HCT116 (cell line): ENCODE data around the gene SEMA4B. TPM values are rescaled to one million over a fixed set of nuclear protein-coding genes. Genes with fewer than 3 reads are reported as not detected.

Experiments
- ATAC-seq: fragments of 200-7000 bp; cut with Tn5 transposase; 2 replicates; pipeline ENCODE4 v1.9.1; 2020; ENCODE audit warnings: mild to moderate bottlenecking, moderate library complexity
- BruUV-seq: library from RNA; stranded (reverse); fragments of 400-500 nt; replicated peaks from 2 replicates; lab custom pipeline; 2021; lab: Mats Ljungman, UMichigan
- CTCF ChIA-PET: fragments of 300-600 bp; sonication (Branson Sonifier 250); formaldehyde crosslinking; loops from one replicate; lab custom pipeline; 2021; ENCODE audit warnings: antibody characterized with exemption; lab: Charles Lee
- POLR2A ChIA-PET: fragments of 300-600, 350-600 bp; sonication (Branson Sonifier 250); formaldehyde crosslinking; loops from one replicate; lab custom pipeline; 2021; ENCODE audit warnings: antibody characterized with exemption; lab: Charles Lee
- RAD21 ChIA-PET, 2 experiments: fragments of 300-600 bp; sonication (Branson Sonifier 250); formaldehyde crosslinking; loops; one replicate each; lab custom pipeline; 2023; ENCODE audit warnings: low total read pairs in 2 of 2; ENCODE audit not compliant: uncharacterized antibody in 2 of 2, unreplicated experiment in 2 of 2, low non-redundant PET in 1 of 2; lab: Charles Lee
- DNase-seq: peaks from one replicate; pipeline ENCODE4 v3.0.0-alpha.2; 2010; ENCODE audit warnings: low read depth, low spot score
- H2AFZ ChIP-seq: fragments of 200-600 bp; shearing (Covaris generic), sonication (generic); 2 replicates; pipeline ENCODE4 v1.6.1; 2017; ENCODE audit warnings: low read depth, mixed run types, mixed read lengths, antibody characterized with exemption, low read length; ENCODE audit not compliant: poor library complexity, severe bottlenecking
- H3K27ac ChIP-seq: 2 replicates; pipeline ENCODE4 v1.5.1; 2012; ENCODE audit warnings: low read depth, low read length
- H3K27me3 ChIP-seq: fragments of 200-600 bp; sonication (generic); 2 replicates; pipeline ENCODE4 v1.6.1; 2016; ENCODE audit warnings: mixed run types, low read length, mixed read lengths; ENCODE audit not compliant: insufficient read depth
- H3K36me3 ChIP-seq, 2 experiments: fragments of 200-500 bp in 1 of 2; fragments of 200-600 bp in 1 of 2; sonication (Bioruptor generic) in 1 of 2; sonication (generic) in 1 of 2; 2 replicates each; pipeline versions ENCODE4 v1.5.1 to v1.6.1; 2014 to 2016; ENCODE audit warnings: low read length in 2 of 2, inconsistent platforms in 1 of 2, mixed read lengths in 1 of 2, mixed run types in 1 of 2; ENCODE audit not compliant: insufficient read depth in 2 of 2, control insufficient read depth in 1 of 2
- H3K4me1 ChIP-seq, 2 experiments: fragments of 200-600 bp in 1 of 2; sonication (generic) in 1 of 2; 2 replicates each; pipeline versions ENCODE4 v1.5.1 to v1.6.1; 2012 to 2017; ENCODE audit warnings: low read length in 2 of 2, inconsistent platforms in 1 of 2, mild to moderate bottlenecking in 1 of 2, mixed read lengths in 1 of 2, mixed run types in 1 of 2, moderate library complexity in 1 of 2; ENCODE audit not compliant: insufficient read depth in 2 of 2, control insufficient read depth in 1 of 2
- H3K4me2 ChIP-seq: fragments of 200-600 bp; sonication (generic); 2 replicates; pipeline ENCODE4 v1.6.1; 2017; ENCODE audit warnings: mixed run types, low read length, mixed read lengths
- H3K4me3 ChIP-seq, 2 experiments: fragments of 200-600 bp in 1 of 2; sonication (generic) in 1 of 2; replicated peaks in 1 of 2; 2 replicates each; pipeline ENCODE4 v1.5.1; 2011 to 2016; ENCODE audit warnings: low read length in 2 of 2, control low read depth in 1 of 2, low read depth in 1 of 2, mild to moderate bottlenecking in 1 of 2, mixed read lengths in 1 of 2, mixed run types in 1 of 2
- H3K79me2 ChIP-seq: fragments of 200-600 bp; sonication (generic); 2 replicates; pipeline ENCODE4 v1.6.1; 2017; ENCODE audit warnings: mild to moderate bottlenecking, mixed run types, low read length, moderate library complexity, mixed read lengths; ENCODE audit not compliant: insufficient read depth
- H3K9ac ChIP-seq: fragments of 200-600 bp; sonication (generic); 2 replicates; pipeline ENCODE4 v1.6.1; 2016; ENCODE audit warnings: low read length, mixed read lengths
- H3K9me2 ChIP-seq: fragments of 200-600 bp; sonication (generic), shearing (Covaris generic); 2 replicates; pipeline ENCODE4 v1.6.1; 2017; ENCODE audit warnings: mixed run types, mild to moderate bottlenecking, moderate library complexity; ENCODE audit not compliant: insufficient read depth
- H3K9me3 ChIP-seq, 2 experiments: fragments of 200-500 bp in 1 of 2; fragments of 200-600 bp in 1 of 2; sonication (Bioruptor generic) in 1 of 2; sonication (generic) in 1 of 2; 2 replicates each; pipeline ENCODE4 v1.6.1; 2014 to 2017; ENCODE audit warnings: low read length in 2 of 2, mixed read lengths in 2 of 2, inconsistent platforms in 1 of 2, low read depth in 1 of 2, mild to moderate bottlenecking in 1 of 2, mixed run types in 1 of 2, moderate library complexity in 1 of 2; ENCODE audit not compliant: control insufficient read depth in 1 of 2, insufficient read depth in 1 of 2
- H4K20me1 ChIP-seq: fragments of 200-600 bp; sonication (generic), shearing (Covaris generic); 2 replicates; pipeline ENCODE4 v1.6.1; 2017; ENCODE audit warnings: mixed run types, mild to moderate bottlenecking, moderate library complexity; ENCODE audit not compliant: insufficient read depth
- POLR2AphosphoS5 ChIP-seq: IDR thresholded peaks from 2 replicates; pipeline ENCODE4 v1.6.1; 2011; ENCODE audit warnings: mild to moderate bottlenecking, low read depth, low read length, moderate library complexity
- SIN3A ChIP-seq: IDR thresholded peaks from 2 replicates; pipeline ENCODE4 v1.6.1; 2012; ENCODE audit warnings: low read depth
- TCF7L2 ChIP-seq: IDR thresholded peaks from 2 replicates; pipeline ENCODE4 v1.7.0; 2011; ENCODE audit warnings: borderline replicate concordance, inconsistent platforms; ENCODE audit not compliant: insufficient read depth, insufficient read length; ENCODE audit errors: extremely low read depth
- YY1 ChIP-seq: IDR thresholded peaks from 2 replicates; pipeline ENCODE4 v1.6.1; 2011; ENCODE audit warnings: low read length, low read depth, moderate library complexity, mild to moderate bottlenecking; ENCODE audit not compliant: insufficient replicate concordance; ENCODE audit errors: extremely low read depth
- ZNF274 ChIP-seq: fragments of 200-500 bp; sonication (Bioruptor generic); IDR thresholded peaks from 2 replicates; pipeline ENCODE4 v1.6.1; 2014; ENCODE audit warnings: mild to moderate bottlenecking, low read depth, low read length, inconsistent platforms
- intact Hi-C: fragments of 100-400 bp; cut with micrococcal nuclease; formaldehyde crosslinking; loops from 2 replicates; pipeline ENCODE4 v1.10.0; 2022
- total RNA-seq: library from RNA; stranded (reverse); gene quantifications from one replicate; pipeline ENCODE4 v1.2.1, GENCODE V29; 2021; ENCODE audit not compliant: unreplicated experiment
- TF ChIP-seq, protein P1 (sequence below), 3 experiments: fragments of 200-600 bp in 1 of 3; sonication (generic) in 1 of 3; IDR thresholded peaks in 2 of 3; conservative IDR thresholded peaks in 1 of 3; 2 replicates each; pipeline ENCODE4 v1.5.1; 2012 to 2017; ENCODE audit warnings: low read depth in 2 of 3, low read length in 2 of 3, antibody characterized with exemption in 1 of 3, borderline replicate concordance in 1 of 3, control low read depth in 1 of 3, mild to moderate bottlenecking in 1 of 3, mixed read lengths in 1 of 3, mixed run types in 1 of 3, moderate library complexity in 1 of 3; ENCODE audit not compliant: insufficient read depth in 1 of 3
- TF ChIP-seq, protein P2 (sequence below): IDR thresholded peaks from 2 replicates; pipeline ENCODE4 v1.6.1; 2011; ENCODE audit warnings: mild to moderate bottlenecking, low read length, moderate library complexity; ENCODE audit not compliant: insufficient replicate concordance; ENCODE audit errors: extremely low read depth

SEMA4B gene
- total RNA-seq, 1 experiment from 2014 or later, result 98.6 TPM

GRCh38 chr15:90205886-90206285 is 4.8 kb downstream of the SEMA4B start:
- H3K27me3 ChIP-seq, result no peaks in the 10 kb centered on the region
- no peak overlapping the region for H3K4me3 ChIP-seq
- peaks cover 2 to 21% of the 10 kb centered on the region in 2 experiments; a peak in 3 of 4 replicates for H3K36me3 ChIP-seq
- no peak overlapping the region for H2AFZ ChIP-seq
- H4K20me1 ChIP-seq, result no peaks in the 10 kb centered on the region
- H3K9me3 ChIP-seq, result no peaks in the 10 kb centered on the region
- ChIA-PET CTCF (no interaction called here), POLR2A (no interaction called here), RAD21 (interaction anchor here in 1 of 2 experiments (0.7 kb wide), 1 partner anchor 331 kb away, joined by 3 read pairs; no protein-coding TSS in a partner anchor)
- no peak overlapping the region for H3K4me2 ChIP-seq
- H3K4me1 ChIP-seq, result peaks cover 24 to 66% of the 10 kb centered on the region in 2 experiments
- H3K27ac ChIP-seq, result no peak overlapping the region
- H3K9ac ChIP-seq, result no peak overlapping the region
- H3K79me2 ChIP-seq, result peaks cover 91% of the 10 kb centered on the region
- TF ChIP-seq ZNF274 (no peak), TCF7L2 (no peak), SIN3A (no peak), YY1 (no peak), POLR2AphosphoS5 (no peak)
- TF ChIP-seq, protein P1, sequence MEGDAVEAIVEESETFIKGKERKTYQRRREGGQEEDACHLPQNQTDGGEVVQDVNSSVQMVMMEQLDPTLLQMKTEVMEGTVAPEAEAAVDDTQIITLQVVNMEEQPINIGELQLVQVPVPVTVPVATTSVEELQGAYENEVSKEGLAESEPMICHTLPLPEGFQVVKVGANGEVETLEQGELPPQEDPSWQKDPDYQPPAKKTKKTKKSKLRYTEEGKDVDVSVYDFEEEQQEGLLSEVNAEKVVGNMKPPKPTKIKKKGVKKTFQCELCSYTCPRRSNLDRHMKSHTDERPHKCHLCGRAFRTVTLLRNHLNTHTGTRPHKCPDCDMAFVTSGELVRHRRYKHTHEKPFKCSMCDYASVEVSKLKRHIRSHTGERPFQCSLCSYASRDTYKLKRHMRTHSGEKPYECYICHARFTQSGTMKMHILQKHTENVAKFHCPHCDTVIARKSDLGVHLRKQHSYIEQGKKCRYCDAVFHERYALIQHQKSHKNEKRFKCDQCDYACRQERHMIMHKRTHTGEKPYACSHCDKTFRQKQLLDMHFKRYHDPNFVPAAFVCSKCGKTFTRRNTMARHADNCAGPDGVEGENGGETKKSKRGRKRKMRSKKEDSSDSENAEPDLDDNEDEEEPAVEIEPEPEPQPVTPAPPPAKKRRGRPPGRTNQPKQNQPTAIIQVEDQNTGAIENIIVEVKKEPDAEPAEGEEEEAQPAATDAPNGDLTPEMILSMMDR (IDR thresholded peaks at IDR 0.05 in 2 of 3, conservative IDR thresholded peaks at IDR 0.05 in 1 of 3; ENCODE audit: borderline replicate concordance in 1 of 3, insufficient read depth in 1 of 3, low read depth in 2 of 3, low read length in 2 of 3), result no peak
- TF ChIP-seq, protein P2, sequence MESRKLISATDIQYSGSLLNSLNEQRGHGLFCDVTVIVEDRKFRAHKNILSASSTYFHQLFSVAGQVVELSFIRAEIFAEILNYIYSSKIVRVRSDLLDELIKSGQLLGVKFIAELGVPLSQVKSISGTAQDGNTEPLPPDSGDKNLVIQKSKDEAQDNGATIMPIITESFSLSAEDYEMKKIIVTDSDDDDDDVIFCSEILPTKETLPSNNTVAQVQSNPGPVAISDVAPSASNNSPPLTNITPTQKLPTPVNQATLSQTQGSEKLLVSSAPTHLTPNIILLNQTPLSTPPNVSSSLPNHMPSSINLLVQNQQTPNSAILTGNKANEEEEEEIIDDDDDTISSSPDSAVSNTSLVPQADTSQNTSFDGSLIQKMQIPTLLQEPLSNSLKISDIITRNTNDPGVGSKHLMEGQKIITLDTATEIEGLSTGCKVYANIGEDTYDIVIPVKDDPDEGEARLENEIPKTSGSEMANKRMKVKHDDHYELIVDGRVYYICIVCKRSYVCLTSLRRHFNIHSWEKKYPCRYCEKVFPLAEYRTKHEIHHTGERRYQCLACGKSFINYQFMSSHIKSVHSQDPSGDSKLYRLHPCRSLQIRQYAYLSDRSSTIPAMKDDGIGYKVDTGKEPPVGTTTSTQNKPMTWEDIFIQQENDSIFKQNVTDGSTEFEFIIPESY, result no peak
- intact Hi-C loops, result no loop called here
- BruUV-seq, result no TSS peak
- no peak for ATAC-seq
- DNase-seq, result no peak
- H3K9me2 ChIP-seq, result no peaks in the 10 kb centered on the region
